HG02870 (cell line): ENCODE results near the gene SLC23A2.

Experiments
- ATAC-seq: cut with Tn5 transposase; IDR thresholded peaks from one replicate; pipeline ENCODE4 v1.9.1; 2021; ENCODE audit warnings: mild to moderate bottlenecking, moderate library complexity; ENCODE audit not compliant: unreplicated experiment

The SLC23A2 gene

DNA sequence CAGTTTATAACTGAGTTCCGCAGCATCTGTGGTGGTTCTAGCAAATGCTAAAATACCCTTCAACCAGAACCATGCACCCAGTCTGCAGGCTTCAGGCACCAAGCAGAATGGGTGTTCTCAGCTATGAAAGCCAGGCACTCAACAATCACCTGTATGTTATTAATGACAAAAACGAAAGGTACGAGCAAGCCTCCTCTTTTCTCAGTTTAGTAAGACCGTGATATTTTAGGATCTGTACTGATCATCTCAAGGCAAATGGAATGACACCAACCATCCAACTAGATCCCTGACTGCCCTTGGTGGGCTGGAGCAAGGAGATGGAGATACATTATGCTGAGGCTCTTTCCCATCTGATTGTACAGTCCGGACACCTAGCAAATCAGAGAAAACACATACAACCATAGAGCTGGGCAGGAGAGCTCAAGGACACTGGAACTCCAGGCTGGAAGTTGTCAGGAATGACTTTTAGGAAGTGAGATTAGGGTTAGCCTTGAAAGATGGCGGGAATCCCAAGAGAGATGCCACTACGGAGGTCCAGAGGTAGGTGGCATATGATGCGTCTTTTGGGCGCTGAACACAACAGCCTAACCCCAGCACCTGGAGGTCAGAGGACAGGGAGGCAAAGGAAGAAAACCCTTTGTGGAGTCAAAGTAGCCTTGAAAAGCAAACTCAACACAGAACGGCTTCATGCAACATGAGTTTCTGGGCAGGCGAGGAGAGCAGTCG, 33.4 kb downstream of the SLC23A2 start:
- no peak for ATAC-seq

DNA sequence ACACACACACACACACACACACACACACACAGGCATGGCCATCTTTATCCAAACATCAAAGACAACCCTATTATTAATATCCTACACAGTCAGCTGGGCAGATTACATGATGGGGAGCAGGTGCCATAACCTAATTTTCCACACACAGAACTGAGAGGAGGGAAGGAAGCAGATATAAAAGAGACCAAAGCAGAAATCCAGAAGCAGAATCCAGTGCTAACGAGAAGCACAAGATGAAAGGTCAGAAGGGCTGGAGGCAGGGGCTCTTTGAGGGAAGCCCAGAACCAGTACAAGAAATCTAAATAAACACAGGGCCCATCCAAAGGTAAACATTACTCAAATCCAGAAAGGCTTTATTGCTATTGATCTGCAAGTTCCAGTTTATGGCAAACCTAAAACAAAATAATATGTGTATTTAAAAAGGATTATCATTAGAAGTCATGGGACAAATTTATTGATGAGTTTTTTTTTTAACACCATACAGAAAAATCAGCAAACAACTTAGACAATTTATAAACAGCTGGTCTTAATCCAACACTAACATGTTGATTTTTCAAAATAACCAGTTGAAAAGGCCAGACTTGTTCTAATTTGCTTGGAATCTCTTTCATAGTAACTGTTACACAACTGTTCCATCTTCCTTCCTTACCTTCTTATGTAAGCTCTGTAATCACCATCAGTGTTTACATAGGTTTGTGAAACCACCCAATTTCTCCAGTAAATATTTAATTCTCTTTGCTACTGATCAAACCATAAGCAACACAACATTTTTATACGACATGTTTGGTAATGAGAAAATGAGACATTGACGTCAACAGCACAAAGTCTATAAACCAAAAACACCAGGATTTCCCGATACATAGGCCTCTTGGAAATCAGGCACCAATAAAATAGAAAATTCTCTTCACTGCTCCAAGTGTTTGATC, 34.2 kb downstream of the SLC23A2 start:
- no peak for ATAC-seq

DNA sequence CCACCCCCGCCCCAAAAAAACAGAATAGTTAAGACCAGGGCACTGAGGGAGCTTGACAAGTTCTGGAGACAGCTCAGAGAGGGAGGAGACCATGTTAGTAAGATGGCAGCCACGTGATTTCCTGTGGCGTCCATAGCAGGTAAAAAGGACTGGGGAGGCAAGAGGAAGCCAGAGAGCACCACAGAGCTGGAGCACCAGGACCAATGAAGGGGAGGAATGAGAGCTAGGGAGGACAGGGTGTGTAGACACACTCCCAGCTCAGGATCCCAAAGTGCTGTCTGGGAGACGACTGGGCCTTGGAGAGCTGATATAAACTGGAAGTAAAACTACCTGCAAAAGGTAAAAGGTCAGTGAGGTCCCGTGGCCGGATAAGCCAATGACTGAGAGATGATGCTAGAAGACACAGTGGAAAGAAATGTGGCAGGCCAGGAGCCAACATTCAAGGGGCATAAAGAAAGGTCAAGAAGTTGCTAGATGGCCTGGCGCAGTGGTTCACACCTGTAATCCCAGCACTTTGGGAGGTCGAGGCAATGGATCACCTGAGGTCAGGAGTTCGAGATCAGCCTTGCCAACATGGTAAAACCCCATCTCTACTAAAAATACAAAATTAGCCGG, 39.0 kb downstream of the SLC23A2 start:
- ATAC-seq = no peak

DNA sequence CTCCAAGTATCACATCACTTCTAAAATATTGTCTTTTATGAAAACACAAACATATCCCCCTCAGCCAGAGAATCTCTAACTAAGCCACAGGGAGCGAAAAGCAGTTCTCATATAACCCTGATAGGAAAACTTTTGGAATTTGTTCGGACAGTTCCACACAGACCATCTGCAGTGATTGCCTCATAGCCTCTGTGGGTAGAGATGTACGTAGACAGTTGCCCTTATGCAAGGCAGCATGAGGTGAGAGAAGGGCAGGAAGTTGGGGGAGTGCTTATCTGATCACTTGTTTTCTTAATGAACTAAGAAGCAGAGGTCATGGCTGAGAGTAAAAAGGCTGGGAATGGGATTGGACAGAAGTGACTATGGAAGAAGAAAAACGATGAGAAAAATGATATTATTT, 39.6 kb downstream of the SLC23A2 start:
- ATAC-seq = no peak

DNA sequence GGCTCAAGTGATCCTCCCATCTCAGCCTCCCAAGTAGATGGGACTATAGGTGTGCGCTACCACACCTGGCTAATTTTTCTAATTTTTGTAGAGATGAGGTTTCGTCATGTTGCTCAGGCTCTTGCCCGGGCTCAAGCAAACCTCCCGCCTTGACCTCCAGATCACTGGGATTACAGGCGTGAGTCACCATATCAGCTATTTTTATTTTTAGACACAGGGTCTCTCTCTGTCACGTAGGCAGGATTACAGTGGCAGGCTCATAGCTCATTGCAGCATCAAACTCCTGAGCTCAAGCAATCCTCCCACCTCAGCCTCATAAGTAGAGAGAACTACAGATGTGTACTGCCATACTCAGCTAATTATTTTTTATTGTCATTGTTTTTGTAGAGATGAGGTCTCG, 41.7 kb downstream of the SLC23A2 start:
- ATAC-seq = no peak

DNA sequence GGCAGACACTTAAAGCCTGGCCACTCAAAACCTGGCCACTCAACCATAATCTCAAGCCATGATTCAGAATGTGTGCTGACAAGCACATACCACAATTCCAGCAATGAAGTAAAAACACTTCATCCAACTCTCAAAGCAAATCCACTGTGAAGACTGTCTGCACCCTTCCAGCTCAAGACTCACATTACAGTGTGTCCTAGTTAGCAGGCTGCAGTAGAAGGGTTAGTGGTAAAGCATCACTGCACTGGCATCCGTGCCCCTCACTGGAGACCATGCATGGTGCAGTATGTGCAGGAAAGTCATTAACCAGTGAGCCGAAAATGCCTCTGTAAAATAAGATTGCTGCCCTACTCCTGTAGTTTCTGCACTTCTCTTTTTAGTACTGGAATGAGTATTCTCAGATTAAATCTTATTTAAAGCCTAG, 43.4 kb downstream of the SLC23A2 start:
- ATAC-seq = no peak

DNA sequence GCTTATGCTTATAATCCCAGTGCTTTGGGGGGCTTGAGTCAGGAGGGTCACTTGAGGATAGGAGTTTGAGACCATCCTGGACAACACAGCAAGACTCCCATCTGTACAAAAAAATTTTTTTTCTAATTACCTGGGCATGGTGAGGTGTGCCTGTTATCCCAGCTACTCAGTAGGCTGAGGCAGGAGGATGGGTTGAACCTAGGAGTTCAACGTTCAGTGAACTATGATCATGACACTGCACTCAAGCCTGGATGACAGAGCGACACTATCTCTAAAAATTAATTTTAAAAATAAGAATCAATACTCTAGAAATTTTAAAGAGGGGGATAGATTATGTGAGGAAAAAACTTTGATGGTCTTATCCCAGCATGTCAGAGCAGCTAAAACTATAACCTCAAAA, 44.1 kb downstream of the SLC23A2 start:
- no peak for ATAC-seq

DNA sequence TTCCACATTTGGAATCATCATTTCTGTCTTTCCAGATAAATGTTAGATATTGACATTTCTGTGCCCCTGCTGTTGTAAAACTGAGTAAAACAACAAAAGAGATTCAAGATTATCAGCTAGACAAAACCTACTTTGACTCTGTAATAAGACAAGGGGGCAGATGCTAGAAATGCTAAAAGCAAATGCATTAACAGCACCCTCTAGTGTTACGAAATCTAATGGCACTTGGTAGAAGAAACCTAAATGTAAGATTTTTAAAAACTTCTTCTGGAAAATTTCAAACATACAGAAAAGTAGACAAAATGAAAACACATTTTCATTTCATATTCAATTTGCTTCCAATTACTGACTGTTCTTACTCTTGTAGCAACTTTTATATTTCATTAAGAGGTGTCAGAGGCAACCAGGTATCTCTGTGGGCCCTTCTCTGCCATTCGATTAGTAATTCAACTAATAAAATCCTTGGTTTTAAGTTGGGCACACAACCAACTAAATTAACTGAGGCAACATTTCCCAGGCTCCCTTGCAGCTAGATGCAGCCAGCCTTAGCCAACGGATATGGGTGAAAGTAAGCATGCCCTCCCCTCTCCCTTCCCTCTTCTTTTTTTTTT, 45.0 kb downstream of the SLC23A2 start:
- no peak for ATAC-seq

DNA sequence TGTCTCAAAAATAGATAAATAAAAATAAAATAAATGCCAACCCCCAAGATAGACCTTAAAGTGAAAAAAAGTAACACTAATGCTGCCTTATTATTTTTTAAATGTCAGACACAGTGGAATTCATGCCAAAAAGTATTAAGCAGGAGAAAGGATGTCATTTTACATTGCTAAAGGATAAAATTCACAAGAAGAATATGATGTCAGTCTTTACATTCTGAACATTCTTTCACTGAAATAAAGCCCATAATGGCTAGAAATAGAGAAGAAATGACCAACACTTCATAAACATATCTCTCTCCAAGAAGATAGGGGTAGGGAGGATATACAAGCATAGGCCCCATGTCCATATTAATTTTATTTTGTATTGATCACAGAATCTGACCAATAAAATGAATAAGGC, 47.4 kb downstream of the SLC23A2 start:
- ATAC-seq = no peak

DNA sequence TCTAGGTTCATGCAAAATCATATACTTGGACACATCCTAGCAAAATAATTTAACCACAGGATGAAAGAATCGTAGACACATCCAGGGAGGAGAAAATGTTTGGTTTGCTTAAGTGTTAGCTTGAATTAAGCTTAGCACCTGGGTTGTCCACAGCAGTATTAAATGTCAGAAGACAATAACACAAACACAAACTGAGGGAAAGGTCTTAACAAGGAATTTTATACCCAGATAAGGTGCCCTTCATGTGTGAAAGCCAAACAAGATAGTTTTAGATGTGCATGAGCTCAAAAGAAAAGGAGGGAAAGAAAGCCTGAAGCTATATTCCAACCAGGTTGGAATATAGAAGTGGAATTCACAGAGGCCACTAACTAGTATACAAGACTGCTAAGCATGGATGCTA, 49.1 kb downstream of the SLC23A2 start:
- no peak for ATAC-seq

DNA sequence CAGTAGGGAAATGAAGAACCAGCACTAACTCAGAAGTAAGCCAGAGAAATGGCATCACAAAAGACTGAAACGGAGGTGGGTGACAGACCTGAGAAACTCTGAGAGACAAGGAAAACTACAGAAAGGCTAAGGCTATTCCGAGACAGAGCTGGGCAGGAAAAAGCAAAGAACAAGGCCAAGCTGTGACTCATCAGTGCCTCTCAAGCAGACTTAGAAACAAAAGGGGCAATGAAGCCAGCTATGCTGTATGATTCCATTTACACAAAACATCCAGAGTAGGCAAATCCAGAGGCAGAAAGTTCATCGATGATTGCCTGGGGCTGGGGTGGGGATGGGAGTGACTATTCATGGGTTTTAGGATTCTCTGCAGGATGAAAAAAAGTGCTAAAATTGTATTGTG, 50.0 kb downstream of the SLC23A2 start:
- no peak for ATAC-seq

DNA sequence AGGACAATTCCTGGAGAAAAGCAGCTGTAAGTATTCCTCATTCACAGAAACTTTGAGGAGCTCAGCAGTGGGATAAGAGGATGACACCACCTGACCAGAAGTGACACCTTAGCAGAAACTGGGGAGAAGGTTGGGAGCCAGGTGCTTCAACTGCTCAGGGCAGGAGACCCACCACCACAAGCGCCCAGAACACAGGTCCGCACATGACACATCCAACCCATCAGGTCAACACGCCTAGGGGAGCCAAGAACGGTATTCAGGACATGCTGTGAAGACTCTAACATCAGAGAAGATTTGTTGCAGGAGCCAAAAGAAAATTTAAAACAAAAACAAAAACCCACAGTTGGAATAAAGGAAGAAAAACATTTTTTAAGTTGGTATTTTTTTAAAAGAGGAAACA, 50.5 kb downstream of the SLC23A2 start:
- no peak for ATAC-seq

DNA sequence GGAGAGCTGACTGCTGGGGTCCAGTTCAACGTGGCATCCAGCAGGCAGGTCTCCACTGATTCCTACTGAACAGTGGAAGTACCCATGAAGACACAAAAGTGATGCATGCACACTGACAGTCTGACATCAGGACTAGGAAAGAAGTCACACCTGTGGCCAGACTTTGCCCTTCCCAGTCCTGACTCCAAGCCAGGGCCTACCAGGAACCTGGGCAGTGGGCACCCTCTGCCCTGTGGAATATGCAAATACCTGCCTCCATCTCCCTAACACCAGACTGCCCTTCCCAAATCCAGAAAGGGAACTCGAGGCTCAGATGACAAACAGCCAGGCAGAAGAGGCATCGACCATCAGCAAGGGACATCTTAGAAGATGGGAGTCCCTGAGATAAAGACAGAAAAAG, 50.9 kb downstream of the SLC23A2 start:
- no peak for ATAC-seq

DNA sequence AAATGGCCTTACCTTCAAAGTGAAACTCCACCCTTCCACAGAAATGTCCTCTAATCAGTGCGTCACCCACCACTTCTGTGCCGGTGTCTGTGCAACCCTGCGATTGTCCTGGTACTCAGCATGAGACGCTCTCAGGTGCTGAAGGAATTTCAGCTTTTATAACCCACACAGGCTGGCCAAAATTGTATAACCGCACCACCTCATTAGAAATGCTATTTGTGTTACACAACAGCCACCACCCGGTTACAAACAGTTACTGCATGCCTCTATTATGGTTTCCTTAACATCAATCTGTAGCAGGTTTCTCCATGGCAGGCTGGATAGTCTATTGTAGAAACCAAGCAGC, 51.5 kb downstream of the SLC23A2 start:
- peak; percentile 53 for ATAC-seq

DNA sequence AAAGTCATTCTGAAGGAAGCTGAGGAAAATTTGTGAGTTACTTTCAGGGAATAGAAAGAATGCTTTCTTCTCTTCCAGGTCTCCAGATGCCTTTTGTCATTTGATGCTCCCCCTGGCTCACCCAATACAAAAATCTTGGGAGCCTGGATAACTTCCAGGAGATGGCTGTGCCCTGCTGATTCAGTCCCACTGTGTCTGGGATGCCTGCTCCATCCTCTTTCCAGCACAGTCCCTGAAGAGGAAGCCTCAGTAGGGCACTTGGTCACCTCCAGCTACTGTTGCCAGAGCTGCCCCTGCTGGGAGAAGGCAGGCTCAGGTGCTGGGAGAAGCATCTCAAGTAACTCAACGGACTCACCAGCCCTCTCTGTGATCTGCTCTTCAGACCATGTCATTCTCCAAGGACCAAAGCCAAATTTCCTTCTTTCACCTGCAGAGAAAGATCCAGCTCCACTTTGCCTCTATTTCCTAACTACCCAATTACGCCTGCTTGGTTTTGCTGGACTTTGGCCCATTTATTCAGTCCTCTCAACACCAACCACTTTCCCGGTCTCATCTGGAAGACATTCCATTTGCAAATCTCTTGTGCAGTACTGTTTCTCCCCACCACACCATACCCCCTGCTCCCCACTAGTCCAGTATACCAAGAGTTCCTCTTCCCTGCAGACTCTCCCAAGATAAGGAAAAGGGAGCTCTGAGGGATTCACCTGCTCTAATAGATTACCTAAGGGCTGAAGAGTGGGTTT, 53.3 kb downstream of the SLC23A2 start:
- no peak for ATAC-seq

DNA sequence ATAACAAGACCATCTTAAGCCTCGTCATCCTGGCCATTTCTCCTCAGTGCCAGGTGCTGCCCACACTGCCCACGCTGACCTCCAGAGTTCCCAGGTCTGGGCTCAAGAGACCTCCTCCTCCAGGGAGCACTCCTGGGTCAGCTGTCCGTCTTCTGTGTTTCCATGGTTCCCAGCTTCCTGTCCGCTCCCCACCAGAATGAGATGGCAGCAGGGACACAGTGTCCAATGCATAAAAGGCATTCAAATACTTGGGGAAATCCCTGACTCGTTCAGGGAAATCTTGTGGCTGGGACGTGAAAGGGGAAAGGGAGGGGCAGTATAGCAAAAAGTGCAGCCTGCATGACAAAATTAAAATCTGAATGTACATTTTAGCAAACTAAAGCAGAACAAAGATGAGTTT, 54.3 kb downstream of the SLC23A2 start:
- peak; percentile 65 for ATAC-seq

DNA sequence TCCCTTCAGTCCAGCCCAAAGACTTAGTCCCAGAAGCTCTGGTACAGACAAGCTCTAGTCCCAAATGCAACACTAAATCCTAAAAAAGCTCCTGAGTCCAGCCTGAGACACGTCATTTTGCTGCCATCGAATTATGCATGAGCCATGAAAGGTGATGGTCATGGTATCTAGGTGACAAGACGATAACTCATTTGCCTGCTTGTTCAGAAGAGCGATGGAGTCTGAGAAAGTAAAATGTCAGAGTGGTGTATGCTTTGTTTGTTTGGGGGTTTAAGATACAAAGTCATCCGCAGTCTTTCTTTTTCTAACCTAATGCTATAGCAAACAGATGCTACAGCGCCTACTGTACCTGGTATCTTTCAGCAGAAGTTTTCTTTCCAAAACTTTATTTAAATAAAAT, 54.7 kb downstream of the SLC23A2 start:
- no peak for ATAC-seq

DNA sequence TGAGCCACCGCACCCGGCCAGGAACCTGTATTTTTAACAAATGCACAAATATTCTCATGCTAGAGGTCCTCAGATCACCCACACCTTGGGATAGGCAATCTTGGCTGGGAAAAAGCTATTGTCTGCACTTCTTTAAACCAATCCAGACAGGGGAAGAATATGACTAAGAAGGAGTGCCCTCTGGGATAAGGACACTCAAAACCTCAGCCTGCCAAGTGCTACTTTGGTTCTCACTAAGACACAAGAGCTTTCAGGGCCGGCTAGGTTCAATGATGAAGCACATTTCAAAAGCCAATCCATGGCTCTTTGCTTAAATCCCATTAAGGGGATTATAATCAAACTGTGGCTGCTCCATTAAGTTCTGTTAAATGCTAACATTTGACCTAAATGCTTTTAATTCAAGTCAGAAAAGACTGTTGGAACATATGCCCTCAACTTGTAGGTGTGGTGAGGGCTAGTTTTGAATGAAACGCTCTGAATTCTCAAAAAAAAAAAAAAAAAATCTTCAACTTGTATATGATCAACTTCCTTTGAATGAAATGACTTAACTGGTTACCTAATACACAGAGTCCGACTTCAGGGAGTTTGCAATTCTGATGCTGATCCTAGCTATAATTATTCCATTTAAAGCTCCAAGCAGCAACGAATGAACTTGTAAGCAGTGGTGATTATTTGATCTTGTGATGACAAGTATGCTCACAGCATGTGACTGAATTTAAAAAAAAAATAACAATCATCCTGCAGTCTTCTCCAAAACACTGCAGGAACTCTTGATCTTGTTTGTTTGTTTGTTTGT, 56.6 kb downstream of the SLC23A2 start:
- no peak for ATAC-seq

DNA sequence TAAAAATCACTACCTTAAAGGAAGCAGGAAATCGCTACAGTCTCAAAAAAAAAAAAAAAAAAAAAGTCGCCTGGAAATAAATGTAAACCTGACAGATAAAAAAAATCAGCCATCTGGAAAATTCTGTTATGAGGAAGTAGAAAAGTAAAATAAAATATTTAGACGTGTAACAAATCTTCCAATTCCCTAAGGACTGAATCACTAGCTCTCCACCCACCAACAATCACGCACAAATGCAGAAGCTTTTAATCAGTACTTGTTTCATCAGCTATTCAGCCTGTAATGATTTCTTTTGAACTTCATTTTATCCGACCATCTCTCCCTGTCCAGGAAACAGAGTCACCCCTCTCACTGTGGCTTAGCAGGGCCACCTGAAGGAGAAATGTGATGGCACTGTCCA, 59.0 kb downstream of the SLC23A2 start:
- ATAC-seq = no peak
